Measurements from ENCODE around the gene AGPAT3.

AGPAT3 gene

GRCh38 chr21:43956019-43956669, 91.1 kb downstream of the AGPAT3 start:
- DNase-seq (ENCODE audit: low spot score) = no peak

GRCh38 chr21:43956670-43957035, 91.6 kb downstream of the AGPAT3 start:
- no peak for DNase-seq (ENCODE audit: low spot score)

- no peak for DNase-seq (ENCODE audit: low spot score)
Measured at GRCh38 chr21:43957128-43957571, 92.1 kb downstream of the AGPAT3 start.

DNA sequence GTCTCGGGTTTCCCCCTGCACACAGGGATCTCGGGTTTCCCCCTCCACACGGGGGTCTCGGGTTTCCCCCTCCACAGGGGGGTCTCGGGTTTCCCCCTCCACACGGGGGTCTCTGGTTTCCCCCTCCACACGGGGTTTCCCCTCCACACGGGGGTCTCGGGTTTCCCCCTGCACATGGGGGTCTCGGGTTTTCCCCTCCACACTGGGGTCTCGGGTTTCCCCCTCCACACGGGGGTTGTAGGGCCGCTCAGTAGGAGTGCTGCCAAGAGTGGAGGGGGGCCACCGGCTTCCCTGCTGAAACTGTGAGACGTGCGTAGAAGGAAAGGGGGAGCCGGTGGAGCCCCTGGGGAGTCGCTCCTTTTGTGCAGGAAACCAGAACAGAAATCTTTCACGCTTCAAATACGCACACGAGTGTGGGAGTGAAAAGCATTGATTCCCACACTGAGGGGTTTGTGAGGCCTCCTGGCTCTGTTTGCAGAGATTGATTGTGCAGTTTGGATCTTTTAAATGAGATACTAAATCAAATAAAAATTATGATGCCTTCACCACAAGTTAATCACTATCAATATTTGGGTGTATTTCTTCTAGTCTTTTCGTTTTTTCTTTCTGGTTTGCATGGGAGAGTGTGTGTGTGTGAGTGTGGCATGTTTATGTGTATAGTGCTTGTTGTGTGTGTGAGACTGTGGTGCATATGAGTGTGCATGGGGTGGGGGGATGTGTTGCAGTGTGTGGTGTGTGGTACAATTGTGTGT, 92.8 kb downstream of the AGPAT3 start:
- no peak for DNase-seq (ENCODE audit: low spot score)

DNA sequence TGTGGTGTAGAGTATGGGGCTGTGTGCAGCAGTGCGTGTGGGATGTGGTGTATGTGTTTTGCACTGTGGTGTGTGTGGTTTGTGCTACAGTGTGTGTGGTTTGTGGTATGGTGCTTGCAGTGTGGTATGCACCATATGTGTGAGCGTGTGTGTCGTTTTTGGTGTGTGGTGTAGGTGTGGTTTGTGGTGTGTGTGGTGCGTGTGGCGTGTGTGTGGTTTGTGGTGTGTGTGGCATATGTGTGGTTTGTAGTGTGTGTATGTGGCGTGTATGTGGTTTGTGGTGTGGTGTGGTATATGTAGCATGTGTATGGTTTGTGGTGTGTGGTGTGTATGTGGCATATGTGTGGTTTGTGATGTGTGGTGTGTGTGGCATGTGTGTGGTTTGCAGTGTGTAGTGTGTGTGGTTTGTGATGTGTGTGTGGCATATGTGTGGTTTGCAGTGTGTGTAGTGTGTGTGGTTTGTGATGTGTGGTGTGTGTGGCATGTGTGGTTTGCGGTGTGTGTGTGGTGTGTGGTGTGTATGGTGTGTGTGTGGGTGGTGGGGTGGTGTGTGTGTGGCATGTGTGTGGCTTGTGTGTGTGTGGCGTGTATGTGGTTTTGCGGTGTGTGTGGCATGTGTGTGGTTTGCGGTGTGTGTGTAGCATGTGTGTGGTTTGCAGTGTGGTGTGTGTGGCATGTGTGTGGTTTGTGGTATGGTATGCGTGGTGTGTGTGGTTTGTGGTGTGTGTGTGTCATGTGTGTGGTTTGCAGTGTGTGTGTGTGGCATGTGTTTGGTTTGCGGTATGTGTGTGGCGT, 93.5 kb downstream of the AGPAT3 start:
- no peak for DNase-seq (ENCODE audit: low spot score)

DNA sequence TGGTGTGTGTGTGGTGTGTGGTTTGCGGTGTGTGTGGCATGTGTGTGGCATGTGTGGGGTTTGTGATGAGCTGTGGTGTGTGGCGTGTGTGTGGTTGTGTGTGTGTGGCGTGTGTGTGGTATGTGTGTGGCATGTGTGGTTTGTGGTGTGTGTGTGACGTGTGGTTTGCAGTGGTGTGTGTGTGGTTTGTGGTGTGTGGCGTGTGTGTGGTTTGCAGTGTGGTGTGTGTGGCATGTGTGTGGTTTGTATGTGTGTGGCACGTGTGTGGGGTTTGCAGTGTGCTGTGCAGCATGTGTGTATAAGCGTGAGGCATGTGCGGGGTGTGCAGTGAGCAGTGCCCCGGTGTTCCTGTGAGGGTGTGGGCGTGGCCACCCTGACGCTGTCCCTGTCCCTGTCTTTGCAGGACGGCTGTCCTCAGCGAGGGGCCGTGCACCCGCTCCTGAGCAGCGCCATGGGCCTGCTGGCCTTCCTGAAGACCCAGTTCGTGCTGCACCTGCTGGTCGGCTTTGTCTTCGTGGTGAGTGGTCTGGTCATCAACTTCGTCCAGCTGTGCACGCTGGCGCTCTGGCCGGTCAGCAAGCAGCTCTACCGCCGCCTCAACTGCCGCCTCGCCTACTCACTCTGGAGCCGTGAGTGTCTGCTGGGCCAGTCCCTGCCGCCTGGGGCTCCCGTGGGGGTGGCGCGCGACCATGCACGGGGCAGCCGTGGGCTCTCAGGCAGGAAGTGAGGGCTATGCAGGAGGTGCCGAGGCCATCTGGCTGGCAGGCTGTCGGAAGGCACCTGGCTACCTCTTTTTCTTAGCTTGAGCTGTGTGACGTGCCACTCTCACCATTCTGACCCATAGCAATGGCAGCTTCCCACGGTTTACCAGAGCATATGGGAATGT, 94.5 kb downstream of the AGPAT3 start:
- no peak for DNase-seq (ENCODE audit: low spot score)

DNA sequence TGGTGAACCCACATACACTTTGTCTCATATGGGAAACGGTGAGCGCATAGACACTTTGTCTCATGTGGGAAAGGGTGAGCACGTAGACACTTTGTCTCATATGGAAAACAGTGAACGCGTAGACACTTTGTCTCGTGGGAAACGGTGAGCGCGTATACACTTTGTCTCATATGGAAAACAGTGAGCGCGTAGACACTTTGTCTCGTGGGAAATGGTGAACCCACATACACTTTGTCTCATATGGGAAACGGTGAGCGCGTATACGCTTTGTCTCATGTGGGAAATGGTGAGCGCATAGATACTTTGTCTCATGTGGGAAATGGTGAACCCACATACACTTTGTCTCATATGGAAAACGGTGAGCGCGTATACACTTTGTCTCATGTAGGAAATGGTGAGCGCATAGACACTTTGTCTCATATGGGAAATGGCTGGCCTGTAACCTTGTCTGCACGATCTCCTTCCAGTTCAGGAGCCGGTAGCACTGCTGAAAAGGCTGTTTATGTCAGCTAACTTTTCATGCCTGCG, 96.4 kb downstream of the AGPAT3 start:
- no peak for DNase-seq (ENCODE audit: low spot score)

GRCh38 chr21:43965911-43966585, 101.0 kb downstream of the AGPAT3 start:
- no peak for DNase-seq (ENCODE audit: low spot score)

DNA sequence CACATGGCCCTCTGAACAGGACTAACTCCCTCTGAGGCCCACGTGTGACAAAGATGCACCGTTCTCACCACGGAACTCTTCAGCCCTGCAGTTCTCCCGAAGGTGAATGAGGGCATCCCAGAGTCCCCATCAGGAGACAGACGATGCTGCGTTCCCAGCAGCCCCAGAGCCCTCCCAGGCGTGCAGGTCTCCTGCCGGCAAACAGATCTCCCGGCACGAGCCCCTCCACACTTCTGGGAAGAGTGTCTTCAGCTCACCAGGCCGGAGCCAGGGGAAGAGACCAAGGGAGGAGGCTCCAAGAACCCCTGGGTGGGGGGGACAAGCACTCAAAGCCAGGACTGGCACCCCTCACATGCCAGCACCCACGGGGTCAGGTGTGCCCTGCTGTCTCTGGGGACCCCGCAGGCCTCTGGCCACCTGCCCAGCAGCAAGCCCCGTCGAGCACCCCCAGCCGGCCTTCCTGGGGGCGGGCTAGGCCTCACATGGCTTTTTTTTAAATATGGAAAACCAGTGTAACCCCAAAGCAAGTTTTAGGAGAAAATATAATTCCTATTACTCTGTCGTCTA, 102.0 kb downstream of the AGPAT3 start:
- no peak for DNase-seq (ENCODE audit: low spot score)

DNA sequence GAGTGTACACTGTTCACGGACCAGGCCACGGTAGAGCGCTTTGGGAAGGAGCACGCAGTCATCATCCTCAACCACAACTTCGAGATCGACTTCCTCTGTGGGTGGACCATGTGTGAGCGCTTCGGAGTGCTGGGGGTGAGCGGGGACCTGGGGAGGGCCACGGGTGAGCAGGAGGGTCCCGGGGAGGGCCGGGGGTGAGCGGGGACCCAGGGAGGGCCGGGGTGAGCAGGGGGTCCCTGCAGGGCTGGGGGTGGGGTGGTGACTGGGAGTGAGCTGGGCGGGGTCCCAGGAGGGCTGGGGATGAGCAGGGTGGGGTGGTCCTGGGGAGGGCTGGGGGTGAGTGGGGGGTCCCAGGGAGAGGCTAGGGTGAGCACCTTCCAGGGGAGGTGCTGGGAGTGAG, 103.0 kb downstream of the AGPAT3 start:
- DNase-seq (ENCODE audit: low spot score) = no peak

DNA sequence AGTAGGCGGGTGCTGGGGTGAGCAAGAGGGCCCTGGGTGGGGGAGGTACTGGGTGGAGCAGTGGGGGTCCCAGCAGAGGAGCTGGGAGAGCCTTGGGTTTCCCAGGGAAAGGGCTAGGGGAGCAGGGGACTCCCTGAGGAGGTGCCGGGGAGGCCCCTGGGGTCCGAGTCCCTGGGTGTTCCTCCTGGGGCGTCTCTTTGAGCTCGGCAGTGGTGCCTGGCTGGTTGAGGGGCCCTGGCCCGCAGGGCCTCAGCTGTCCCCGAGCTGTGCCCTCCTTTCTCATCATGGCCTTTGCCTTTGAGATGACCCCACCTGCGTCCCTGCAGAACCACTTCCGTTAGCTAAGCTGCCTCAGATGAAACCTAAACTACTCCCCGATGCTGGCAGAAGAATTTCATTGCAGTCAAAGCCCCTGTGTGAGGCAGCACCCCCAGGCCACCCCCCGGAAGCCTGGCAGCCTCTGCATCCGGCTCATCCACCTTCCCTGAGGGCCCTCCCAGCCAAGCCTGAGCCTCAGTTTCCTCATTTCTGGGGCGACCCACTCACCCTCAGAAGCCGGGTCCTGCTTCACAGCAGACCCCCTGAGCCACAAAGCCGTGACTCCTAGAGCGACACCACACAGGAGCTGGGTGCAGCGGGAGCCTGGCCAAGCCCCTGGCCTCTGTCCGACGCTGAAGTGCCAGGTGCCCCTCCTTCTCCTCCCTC, 103.5 kb downstream of the AGPAT3 start:
- DNase-seq (ENCODE audit: low spot score) = no peak

GRCh38 chr21:43969115-43969444, 104.1 kb downstream of the AGPAT3 start:
- no peak for DNase-seq (ENCODE audit: low spot score)

- no peak for DNase-seq (ENCODE audit: low spot score)
Measured at GRCh38 chr21:43970551-43970950, 105.5 kb downstream of the AGPAT3 start.

DNA sequence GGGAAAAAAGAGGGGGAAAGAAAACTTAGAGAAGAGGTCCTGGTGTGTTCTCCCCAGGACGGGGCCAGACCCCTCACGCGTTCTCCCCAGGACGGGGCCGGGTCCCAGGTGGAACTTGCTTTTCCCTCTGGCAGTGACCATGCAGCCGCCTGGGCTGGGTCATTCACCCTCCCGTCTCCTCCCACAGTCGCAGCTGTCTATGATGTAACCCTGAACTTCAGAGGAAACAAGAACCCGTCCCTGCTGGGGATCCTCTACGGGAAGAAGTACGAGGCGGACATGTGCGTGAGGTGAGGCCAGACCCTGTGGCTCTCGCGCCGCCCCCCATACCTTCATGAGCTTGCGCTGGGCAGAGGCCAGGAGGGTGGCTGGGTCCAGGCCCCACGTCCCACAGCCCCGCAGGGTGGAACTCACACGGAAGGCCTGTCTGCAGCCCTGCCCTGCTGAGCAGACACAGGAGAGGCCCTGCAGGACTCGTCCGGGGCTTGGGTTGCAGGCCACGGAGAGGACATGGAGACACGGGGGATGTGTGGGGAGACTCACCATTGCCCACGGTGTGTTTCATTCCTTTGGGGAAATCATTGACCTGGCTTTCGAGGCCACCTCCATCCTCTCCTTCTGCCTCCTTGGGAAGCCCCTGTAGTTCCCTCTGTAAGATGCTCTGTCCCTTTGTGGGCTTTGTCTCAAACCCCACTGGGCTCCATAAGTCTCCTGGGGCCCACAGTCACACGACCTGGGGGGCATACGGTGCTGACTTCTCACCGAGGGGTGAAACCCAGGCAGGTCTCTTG, 106.4 kb downstream of the AGPAT3 start:
- no peak for DNase-seq (ENCODE audit: low spot score)

GRCh38 chr21:43971992-43972255, 106.9 kb downstream of the AGPAT3 start:
- no peak for DNase-seq (ENCODE audit: low spot score)

DNA sequence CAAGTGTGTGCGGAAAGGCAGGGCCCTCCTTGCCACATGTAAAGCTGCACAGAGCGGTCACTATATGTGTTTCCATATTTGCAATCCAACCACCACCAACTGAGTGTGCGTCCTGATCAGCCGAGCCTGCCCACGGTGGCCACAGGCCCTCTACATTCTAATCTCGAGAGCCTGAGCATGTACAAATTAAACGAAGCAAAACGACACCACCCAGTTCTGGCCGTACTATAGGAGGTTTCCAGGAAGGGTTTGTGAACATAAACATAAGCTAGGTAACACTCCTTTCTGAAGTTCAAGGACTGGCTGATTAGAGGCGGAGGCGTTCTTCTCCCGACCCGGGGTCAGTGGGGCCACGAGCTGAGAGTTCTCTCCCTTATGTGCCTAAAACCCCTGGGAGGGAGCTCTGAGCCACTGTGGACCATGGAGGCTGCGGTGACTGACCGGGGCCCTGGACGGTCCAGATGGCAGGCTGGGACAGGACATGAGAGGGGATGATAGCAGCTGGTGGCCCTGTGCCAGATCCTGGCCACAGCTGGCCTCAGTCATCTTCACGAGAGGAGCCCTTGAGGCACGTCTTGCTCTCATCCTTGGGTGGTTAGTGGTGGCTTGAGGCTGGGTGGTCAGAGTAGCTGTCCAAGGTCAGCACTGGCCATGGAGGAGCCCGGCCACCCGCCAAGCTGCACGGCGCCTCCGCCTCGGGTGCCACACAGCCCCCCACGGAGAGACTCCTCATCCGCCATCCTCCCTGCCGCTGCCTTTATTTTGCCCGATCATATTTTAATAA, 108.0 kb downstream of the AGPAT3 start:
- no peak for DNase-seq (ENCODE audit: low spot score)

DNA sequence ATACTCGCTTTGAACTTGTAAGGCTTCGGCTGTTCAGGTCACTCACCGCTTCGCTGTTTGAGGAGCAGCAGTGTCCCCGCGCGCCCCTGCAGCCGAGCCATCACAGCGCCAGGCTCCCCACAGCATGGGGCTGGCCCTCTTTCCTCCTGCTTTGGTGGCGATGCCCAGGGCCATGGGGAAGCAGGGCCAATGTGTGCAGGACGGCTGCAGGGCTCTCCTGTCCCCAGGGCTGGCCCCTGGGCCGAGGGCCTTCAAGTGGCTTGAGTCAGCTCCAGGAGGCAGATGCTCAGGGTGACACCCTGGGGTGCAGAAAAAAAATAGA, 108.6 kb downstream of the AGPAT3 start:
- no peak for DNase-seq (ENCODE audit: low spot score)

DNA sequence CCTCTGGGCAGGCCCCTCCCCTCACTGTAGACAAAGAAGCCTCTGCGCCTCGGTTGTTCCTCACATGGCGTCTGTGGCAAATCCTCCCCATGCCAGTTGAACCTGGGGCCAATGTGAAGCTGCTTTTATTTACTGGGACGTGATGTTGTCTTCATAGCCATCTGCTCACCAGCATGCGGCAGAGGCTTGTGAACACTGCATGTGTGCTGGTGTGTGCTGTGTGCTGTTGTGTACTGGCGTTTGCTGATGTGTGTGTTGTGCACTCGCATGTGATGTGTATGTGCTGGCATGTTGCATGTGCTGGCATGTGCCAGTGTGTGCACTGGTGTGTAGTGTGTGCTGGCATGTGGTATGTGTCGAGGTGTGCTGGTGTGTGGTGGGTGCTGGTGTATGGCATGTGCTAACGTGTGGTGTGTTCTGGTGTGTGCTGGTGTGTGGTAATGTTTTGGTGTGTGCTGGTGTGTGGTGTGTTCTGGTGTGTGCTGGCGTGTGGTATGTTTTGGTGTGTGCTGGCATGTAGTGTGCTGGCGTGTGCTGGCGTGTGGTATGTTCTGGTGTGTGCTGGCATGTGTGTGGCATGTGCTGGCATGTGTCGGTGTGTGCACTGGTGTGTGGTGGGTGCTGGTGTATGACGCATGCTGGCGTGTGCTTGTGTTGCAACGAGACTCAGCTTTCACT, 109.9 kb downstream of the AGPAT3 start:
- no peak for DNase-seq (ENCODE audit: low spot score)
